K562 (cell line): ENCODE results near the gene CCNC.

Source experiments
- HMG20B ChIP-seq: fragments of 250-450 bp; sonication (Bioruptor Pico); IDR thresholded peaks from 2 replicates; pipeline ENCODE4 v1.5.0; 2021; ENCODE audit warnings: mild to moderate bottlenecking
- RAD21 ChIP-seq, 2 experiments: fragments of 250-450 bp in 1 of 2; fragments of 450-650 bp in 1 of 2; sonication (Bioruptor Pico) in 1 of 2; formaldehyde crosslinking in 1 of 2; IDR thresholded peaks in 1 of 2; conservative IDR thresholded peaks in 1 of 2; 2 replicates each; pipeline versions ENCODE4 v1.4.0 to v1.8.0; 2020 to 2022; ENCODE audit warnings: mild to moderate bottlenecking in 2 of 2, moderate library complexity in 1 of 2
- ZNF445 ChIP-seq: fragments of 250-450 bp; sonication (Bioruptor Pico); IDR thresholded peaks from 2 replicates; pipeline ENCODE4 v1.4.0; 2020; ENCODE audit warnings: low read depth, mild to moderate bottlenecking, moderate library complexity
- TF ChIP-seq, protein P1 (sequence below), 2 experiments: fragments of 450-650 bp; IDR thresholded peaks; 2 replicates each; pipeline ENCODE4 v1.6.1; 2016
- TF ChIP-seq, protein P2 (sequence below), 2 experiments: fragments of 450-650 bp; IDR thresholded peaks; 2 replicates each; pipeline ENCODE4 v1.6.1; 2016; ENCODE audit warnings: mild to moderate bottlenecking in 2 of 2, borderline replicate concordance in 1 of 2, low read depth in 1 of 2, moderate library complexity in 1 of 2

DNA sequence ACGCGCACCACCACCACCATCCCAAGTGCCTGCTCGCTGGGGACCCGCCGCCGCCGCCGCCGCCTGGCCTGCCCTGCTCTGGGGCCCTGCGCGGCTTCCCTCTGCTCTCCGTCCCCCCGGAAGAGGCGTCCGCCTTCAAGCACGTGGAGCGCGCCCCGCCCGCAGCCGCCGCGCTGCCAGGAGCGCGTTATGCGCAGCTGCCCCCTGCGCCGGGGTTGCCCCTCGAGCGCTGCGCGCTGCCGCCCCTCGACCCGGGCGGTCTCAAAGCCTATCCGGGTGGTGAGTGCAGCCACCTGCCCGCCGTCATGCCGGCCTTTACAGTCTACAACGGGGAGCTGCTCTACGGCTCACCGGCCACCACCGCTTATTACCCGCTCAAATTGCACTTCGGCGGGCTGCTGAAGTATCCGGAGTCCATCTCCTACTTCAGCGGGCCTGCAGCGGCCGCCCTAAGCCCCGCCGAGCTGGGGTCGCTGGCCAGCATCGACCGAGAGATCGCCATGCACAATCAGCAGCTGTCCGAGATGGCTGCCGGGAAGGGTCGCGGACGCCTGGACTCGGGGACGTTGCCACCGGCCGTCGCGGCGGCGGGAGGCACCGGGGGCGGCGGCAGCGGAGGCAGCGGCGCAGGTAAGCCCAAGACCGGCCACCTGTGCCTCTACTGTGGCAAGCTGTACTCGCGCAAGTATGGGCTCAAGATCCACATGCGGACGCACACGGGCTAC, 45.4 kb upstream of the CCNC start:
- no peak for TF ChIP-seq ZNF445
- TF ChIP-seq, protein P1, sequence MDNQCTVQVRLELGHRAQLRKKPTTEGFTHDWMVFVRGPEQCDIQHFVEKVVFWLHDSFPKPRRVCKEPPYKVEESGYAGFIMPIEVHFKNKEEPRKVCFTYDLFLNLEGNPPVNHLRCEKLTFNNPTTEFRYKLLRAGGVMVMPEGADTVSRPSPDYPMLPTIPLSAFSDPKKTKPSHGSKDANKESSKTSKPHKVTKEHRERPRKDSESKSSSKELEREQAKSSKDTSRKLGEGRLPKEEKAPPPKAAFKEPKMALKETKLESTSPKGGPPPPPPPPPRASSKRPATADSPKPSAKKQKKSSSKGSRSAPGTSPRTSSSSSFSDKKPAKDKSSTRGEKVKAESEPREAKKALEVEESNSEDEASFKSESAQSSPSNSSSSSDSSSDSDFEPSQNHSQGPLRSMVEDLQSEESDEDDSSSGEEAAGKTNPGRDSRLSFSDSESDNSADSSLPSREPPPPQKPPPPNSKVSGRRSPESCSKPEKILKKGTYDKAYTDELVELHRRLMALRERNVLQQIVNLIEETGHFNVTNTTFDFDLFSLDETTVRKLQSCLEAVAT (IDR thresholded peaks at IDR 0.05) = no peak
- TF ChIP-seq, protein P2, sequence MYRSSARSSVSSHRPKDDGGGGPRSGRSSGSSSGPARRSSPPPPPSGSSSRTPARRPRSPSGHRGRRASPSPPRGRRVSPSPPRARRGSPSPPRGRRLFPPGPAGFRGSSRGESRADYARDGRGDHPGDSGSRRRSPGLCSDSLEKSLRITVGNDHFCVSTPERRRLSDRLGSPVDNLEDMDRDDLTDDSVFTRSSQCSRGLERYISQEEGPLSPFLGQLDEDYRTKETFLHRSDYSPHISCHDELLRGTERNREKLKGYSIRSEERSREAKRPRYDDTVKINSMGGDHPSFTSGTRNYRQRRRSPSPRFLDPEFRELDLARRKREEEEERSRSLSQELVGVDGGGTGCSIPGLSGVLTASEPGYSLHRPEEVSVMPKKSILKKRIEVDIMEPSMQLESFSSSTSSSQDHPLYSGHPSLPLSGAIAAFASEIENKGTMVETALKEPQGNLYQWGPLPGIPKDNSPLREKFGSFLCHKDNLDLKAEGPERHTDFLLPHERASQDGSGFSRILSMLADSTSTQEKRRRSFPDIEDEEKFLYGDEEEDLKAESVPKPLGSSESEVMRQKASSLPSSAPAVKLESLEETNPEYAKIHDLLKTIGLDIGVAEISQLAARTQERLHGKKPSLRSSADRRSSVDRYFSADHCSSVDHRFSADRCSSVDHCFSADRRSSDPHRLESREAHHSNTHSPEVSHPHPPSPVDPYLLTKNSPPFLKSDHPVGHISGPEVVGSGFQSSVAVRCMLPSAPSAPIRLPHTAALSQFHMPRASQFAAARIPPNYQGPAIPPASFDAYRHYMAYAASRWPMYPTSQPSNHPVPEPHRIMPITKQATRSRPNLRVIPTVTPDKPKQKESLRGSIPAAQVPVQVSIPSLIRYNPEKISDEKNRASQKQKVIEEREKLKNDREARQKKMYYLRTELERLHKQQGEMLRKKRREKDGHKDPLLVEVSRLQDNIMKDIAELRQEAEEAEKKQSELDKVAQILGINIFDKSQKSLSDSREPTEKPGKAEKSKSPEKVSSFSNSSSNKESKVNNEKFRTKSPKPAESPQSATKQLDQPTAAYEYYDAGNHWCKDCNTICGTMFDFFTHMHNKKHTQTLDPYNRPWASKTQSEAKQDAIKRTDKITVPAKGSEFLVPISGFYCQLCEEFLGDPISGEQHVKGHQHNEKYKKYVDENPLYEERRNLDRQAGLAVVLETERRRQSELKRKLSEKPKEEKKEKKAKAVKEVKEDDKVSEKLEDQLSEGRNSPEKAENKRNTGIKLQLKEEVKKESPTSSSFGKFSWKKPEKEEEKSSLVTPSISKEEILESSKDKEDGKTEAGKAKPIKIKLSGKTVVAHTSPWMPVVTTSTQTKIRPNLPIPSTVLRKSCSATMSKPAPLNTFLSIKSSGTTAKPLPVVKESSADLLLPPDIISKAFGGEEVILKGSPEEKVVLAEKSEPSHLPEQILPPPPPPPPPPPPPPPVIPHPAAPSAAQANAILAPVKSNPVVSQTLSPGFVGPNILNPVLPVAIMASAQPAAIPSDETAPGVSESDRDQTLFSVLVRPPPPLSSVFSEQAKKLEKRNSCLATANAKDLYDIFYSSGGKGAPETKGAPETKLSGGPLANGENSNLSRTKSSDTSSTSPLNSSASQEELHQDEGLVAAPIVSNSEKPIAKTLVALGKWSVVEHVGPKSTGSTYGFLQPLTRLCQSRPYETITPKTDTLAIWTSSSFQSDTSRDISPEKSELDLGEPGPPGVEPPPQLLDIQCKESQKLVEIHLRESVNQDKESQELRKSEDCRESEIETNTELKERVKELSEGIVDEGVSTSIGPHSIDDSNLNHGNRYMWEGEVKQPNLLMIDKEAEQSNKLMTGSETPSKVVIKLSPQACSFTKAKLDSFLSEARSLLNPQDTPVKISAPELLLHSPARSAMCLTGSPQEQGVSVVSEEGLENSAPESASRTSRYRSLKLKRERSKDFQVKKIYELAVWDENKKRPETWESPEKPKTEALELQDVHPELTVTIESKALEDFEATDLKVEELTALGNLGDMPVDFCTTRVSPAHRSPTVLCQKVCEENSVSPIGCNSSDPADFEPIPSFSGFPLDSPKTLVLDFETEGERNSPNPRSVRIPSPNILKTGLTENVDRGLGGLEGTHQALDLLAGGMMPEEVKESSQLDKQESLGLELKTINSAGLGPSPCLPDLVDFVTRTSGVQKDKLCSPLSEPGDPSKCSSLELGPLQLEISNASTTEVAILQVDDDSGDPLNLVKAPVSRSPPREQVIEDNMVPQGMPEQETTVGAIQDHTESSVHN (IDR thresholded peaks at IDR 0.05; ENCODE audit: borderline replicate concordance in 1 of 2, low read depth in 1 of 2) = no peak
- TF ChIP-seq RAD21 (CRISPR knock-in tag; conservative IDR thresholded peaks at IDR 0.05 in 1 of 2, IDR thresholded peaks at IDR 0.05 in 1 of 2) = no peak
- TF ChIP-seq HMG20B = no peak
